GM12892 (cell line): Measurements from ENCODE around the gene CCDC33.

Experiments
- DNase-seq: peaks from one replicate; pipeline ENCODE4 v3.0.0; 2011; ENCODE audit not compliant: insufficient read length
- FAIRE-seq: peaks from 2 replicates; lab custom pipeline; 2011; peaks lifted over from hg19 to GRCh38; lab: Jason Lieb, UNC
- POLR2A ChIP-seq: IDR thresholded peaks from 2 replicates; pipeline ENCODE4 v1.6.1; 2011; ENCODE audit warnings: low read depth, low read length, control low read depth
- POLR2AphosphoS5 ChIP-seq: IDR thresholded peaks from 2 replicates; pipeline ENCODE4 v1.6.1; 2011; ENCODE audit warnings: low read depth, low read length, control low read depth
- TAF1 ChIP-seq: IDR thresholded peaks from 2 replicates; pipeline ENCODE4 v1.6.1; 2011; ENCODE audit warnings: low read depth, mild to moderate bottlenecking, control low read depth, low read length, borderline replicate concordance

CCDC33 gene

GRCh38 chr15:74328331-74329056 lies 92.4 kb downstream of the CCDC33 start:
- TF ChIP-seq POLR2AphosphoS5 (no peak), POLR2A (no peak), TAF1 (no peak)
- FAIRE-seq (peak; percentile 27), DNase-seq (no peak)

GRCh38 chr15:74330861-74331408 lies 94.8 kb downstream of the CCDC33 start:
- TF ChIP-seq TAF1: no peak
- TF ChIP-seq POLR2AphosphoS5: no peak
- TF ChIP-seq POLR2A: no peak
- no peak for DNase-seq
- FAIRE-seq: no peak

DNA sequence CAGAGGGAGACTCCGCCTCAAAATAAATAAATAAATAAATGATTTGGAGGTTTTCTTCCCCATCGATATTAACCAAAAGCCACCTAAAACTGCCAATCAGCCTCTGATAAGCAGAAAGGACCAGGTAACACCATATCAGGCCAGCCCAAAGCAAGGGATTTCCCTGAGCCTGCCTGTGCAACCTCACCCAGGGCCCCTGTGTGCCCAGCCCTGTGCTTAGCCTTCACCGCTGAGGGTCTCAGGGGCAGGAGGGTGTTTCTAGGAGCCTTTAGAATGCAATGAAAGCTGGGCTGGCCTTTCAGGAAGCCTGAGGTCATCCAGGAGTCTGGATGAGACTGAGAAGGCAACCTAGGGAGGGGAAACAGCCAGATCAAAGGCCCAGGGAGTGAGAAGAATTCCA lies 95.9 kb downstream of the CCDC33 start:
- no peak for DNase-seq
- no peak for FAIRE-seq
- TF ChIP-seq POLR2A: no peak
- TF ChIP-seq TAF1: no peak
- TF ChIP-seq POLR2AphosphoS5: no peak

DNA sequence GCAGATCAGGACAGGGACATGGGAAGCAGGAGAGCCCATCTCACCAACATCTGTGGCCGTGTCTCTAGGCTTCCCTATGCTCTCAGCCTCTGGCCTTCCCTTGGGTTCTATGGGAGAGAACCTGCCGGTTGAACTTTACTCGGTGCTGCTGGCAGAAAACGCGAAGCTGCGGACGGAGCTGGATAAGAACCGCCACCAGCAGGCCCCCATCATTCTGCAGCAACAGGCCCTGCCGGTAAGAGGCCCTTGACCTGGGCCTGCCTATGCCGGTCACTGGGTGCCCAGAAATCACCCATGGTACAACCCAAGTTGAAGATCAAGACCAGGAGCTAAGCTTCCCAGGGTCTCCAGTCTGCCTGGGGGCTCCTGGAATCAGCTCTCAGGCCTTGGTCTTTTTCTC lies 96.5 kb downstream of the CCDC33 start:
- FAIRE-seq (no peak), DNase-seq (no peak)

DNA sequence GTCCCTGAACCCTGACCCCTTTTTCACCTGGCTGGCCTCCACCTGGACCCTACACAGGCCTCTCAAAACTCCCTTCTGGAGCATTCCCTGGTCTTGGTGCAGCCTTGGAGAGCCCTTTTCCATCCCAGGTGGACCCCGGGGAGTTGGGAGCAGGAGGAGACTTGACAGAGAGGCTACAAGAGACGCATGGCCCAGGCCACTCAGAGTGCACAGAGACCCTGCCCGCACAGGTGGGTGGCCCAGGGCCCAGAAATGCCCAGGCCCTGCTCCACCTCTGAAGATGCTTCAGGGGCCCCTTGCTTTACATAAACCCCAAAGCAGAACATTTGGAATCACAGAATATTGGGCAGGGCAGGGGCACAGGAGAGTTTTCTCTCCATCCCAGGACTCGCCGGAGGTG lies 97.0 kb downstream of the CCDC33 start:
- DNase-seq (no peak), FAIRE-seq (no peak)
- TF ChIP-seq POLR2AphosphoS5 (no peak), TAF1 (no peak), POLR2A (no peak)

More for the DNA sequence above, 96.5 kb downstream of the CCDC33 start:
- TF ChIP-seq POLR2AphosphoS5 (no peak), POLR2A (no peak), TAF1 (no peak)

- DNase-seq (no peak), FAIRE-seq (no peak)
- TF ChIP-seq POLR2A (no peak), POLR2AphosphoS5 (no peak), TAF1 (no peak)
Observed at GRCh38 chr15:74333662-74334061, 97.5 kb downstream of the CCDC33 start.

DNA sequence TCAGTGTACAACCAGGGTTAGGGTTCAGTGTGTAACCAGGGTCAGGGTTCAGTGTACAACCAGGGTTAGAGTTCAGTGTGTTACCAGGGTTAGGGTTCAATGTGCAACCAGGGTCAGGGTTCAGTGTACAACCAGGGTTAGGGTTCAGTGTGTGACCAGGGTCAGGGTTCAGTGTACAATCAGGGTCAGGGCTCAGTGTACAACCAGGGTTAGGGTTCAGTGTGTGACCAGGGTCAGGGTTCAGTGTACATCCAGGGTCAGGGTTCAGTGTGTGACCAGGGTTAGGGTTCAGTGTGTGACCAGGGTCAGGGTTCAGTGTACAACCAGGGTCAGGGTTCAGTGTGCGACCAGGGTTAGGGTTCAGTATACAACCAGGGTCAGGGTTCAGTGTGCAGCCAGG lies 98.0 kb downstream of the CCDC33 start:
- FAIRE-seq: peak; percentile 24

GRCh38 chr15:74335396-74335795 lies 99.3 kb downstream of the CCDC33 start:
- FAIRE-seq: no peak
- TF ChIP-seq TAF1 (no peak), POLR2AphosphoS5 (no peak), POLR2A (no peak)
- DNase-seq: no peak

More for the DNA sequence above, 98.0 kb downstream of the CCDC33 start:
- no peak for TF ChIP-seq TAF1
- no peak for TF ChIP-seq POLR2A
- no peak for TF ChIP-seq POLR2AphosphoS5
- no peak for DNase-seq

GRCh38 chr15:74336061-74337005 lies 100.2 kb downstream of the CCDC33 start:
- DNase-seq (no peak), FAIRE-seq (no peak)
- no peak for TF ChIP-seq POLR2A
- no peak for TF ChIP-seq POLR2AphosphoS5
- TF ChIP-seq TAF1: no peak

GRCh38 chr15:74337146-74337545 lies 101.0 kb downstream of the CCDC33 start:
- FAIRE-seq: no peak
- TF ChIP-seq POLR2AphosphoS5: no peak
- TF ChIP-seq TAF1: no peak
- no peak for TF ChIP-seq POLR2A
- DNase-seq: no peak

GRCh38 chr15:74337607-74338211 lies 101.6 kb downstream of the CCDC33 start:
- no peak for FAIRE-seq
- no peak for TF ChIP-seq POLR2AphosphoS5
- TF ChIP-seq POLR2A: no peak
- no peak for TF ChIP-seq TAF1
- DNase-seq: no peak
